ENCODE data around the gene SLC15A1. TPM values are rescaled to one million over a fixed set of nuclear protein-coding genes. Genes with fewer than 3 reads are reported as not detected.

SLC15A1 gene
- total RNA-seq, 2 donors from 2014 or later, result not detected

DNA sequence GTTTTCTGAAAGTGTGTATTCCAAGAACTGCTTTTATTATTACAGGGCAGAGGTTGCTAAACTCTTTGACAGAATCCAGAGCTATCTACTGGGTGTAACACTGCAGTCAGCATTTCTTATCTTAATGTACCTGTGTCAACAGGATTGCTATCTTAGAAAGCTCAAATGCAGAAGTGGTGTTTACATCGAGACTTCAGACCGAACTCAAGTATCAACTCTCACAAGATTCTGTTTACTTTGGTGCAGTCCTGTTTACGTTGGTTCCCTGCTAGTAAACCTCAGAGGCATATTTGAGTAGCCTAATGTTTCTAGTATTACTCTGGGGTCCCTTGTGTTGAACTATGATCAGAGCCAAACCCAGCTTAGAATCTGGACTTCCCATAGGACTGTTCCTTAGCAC lies 20.5 kb downstream of the SLC15A1 start:
- H3K27me3 Mint-ChIP-seq (ENCODE audit: low read depth), result peaks cover 6% of the 10 kb centered on the region
- ATAC-seq (replicated peaks in 1 of 2) (no peak), DNase-seq (no peak)
- peaks cover 0 to 2% of the 10 kb centered on the region in 2 donors for H3K9me3 Mint-ChIP-seq
- H3K36me3 Mint-ChIP-seq (ENCODE audit: insufficient read depth in 2 of 2), result no peaks in the 10 kb centered on the region
- no peaks in the 10 kb centered on the region for H3K4me1 Mint-ChIP-seq (ENCODE audit: low read depth)
- H3K27ac Mint-ChIP-seq, result no peak overlapping the region
- no peak overlapping the region for H3K4me3 Mint-ChIP-seq

DNA sequence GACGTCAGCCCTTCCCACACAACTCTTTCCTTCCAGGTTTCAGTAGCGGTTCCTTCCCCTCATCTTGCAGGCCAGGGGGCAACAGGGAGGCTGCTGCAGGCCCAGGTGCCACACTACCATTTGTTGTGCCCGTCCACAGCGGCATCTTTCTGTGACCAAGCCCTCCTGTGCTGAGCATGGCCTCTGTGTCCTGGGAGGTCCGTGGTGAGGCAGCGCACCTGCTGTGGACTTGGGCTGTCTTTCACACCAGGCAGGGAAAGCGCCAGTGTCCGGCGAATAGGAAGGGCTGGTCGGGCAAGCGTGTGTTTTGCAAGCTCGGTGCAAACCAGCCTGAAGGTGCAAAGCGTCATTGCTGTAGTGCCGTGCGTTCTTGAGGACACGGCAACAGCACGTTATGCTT lies 21.4 kb downstream of the SLC15A1 start:
- ATAC-seq (replicated peaks in 1 of 2), result no peak
- H3K9me3 Mint-ChIP-seq, result peaks cover 0 to 2% of the 10 kb centered on the region in 2 donors

DNA sequence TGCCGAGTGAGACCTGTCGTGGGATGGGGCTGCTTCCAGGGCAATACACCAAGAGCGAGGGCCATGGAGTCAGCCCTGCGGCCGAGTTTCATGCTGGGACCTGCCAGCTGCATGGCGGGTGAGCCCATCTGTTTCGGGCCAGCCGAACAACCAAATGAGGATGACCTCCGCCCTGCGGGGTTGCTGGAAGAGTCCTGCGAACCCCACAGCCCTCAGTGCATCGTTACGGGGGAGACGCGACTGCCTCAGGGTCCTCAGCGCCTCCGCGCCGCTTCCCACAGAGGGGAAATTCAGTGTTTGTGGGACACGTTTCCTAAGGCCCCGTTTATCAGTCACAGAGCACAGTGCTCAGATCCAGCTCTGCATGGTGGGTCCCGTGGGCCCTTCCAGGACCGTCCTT lies 22.0 kb downstream of the SLC15A1 start:
- Mint-ChIP-seq H3K27me3 (ENCODE audit: low read depth) (peaks cover 6% of the 10 kb centered on the region), H3K27ac (no peak overlapping the region), H3K4me3 (no peak overlapping the region), H3K4me1 (ENCODE audit: low read depth) (no peaks in the 10 kb centered on the region), H3K36me3 (ENCODE audit: insufficient read depth in 2 of 2) (no peaks in the 10 kb centered on the region), H3K9me3 (no peaks in the 10 kb centered on the region)
- DNase-seq (no peak), ATAC-seq (replicated peaks in 1 of 2) (no peak)

More for the DNA sequence above, 21.4 kb downstream of the SLC15A1 start:
- peaks cover 6% of the 10 kb centered on the region for H3K27me3 Mint-ChIP-seq (ENCODE audit: low read depth)
- no peak for DNase-seq
- H3K36me3 Mint-ChIP-seq (ENCODE audit: insufficient read depth in 2 of 2), result no peaks in the 10 kb centered on the region
- no peaks in the 10 kb centered on the region for H3K4me1 Mint-ChIP-seq (ENCODE audit: low read depth)
- H3K27ac Mint-ChIP-seq, result no peak overlapping the region
- H3K4me3 Mint-ChIP-seq, result no peak overlapping the region

DNA sequence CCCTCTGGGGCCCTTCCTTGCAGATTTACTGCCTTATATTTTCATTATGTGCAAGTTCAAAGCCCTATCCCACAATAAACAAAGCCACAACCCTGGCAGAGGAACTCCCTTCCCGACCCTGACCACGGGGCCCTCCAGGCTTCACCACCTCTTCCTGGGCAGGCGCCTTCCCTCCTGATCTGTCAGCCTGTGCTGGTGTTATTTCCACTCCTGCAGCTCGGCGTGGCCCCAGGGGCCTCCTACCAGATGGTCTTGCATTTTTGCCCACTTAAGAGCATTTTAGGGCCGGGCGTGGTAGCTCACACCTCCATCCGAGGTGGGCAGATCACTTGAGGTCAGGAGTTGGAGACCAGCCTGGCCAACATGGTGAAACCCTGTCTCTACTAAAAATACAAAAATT lies 22.8 kb downstream of the SLC15A1 start:
- H3K27ac Mint-ChIP-seq, result no peak overlapping the region
- no peaks in the 10 kb centered on the region for H3K4me1 Mint-ChIP-seq (ENCODE audit: low read depth)
- H3K27me3 Mint-ChIP-seq (ENCODE audit: low read depth), result peaks cover 6% of the 10 kb centered on the region
- H3K36me3 Mint-ChIP-seq (ENCODE audit: insufficient read depth in 2 of 2), result no peaks in the 10 kb centered on the region
- no peak overlapping the region for H3K4me3 Mint-ChIP-seq
- no peak for DNase-seq
- H3K9me3 Mint-ChIP-seq, result no peaks in the 10 kb centered on the region
- no peak for ATAC-seq (replicated peaks in 1 of 2)

DNA sequence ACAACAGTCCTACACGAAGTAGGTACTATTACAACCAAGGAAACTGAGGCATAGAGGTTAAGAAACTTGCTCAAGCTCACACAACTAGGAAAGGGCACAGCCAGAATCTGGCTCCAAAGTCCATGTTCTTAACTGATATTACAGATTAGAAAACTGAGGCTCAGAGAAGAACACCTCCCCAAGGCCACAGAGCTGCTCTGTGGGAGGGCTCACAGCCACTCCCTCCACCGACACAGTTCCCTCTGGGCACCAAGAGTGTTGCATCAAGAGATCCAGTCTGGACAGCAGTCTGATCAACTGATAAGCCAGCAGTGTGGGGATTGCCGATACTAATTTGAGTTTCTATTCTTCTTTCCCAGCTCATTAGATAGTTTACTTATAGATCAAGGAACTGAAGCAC lies 29.5 kb downstream of the SLC15A1 start:
- Mint-ChIP-seq H3K27ac (no peak overlapping the region), H3K9me3 (no peaks in the 10 kb centered on the region), H3K4me3 (no peak overlapping the region), H3K27me3 (ENCODE audit: low read depth) (peaks cover 6% of the 10 kb centered on the region), H3K36me3 (ENCODE audit: insufficient read depth in 2 of 2) (no peaks in the 10 kb centered on the region), H3K4me1 (ENCODE audit: low read depth) (no peaks in the 10 kb centered on the region)
- ATAC-seq (replicated peaks in 1 of 2) (no peak), DNase-seq (no peak)

DNA sequence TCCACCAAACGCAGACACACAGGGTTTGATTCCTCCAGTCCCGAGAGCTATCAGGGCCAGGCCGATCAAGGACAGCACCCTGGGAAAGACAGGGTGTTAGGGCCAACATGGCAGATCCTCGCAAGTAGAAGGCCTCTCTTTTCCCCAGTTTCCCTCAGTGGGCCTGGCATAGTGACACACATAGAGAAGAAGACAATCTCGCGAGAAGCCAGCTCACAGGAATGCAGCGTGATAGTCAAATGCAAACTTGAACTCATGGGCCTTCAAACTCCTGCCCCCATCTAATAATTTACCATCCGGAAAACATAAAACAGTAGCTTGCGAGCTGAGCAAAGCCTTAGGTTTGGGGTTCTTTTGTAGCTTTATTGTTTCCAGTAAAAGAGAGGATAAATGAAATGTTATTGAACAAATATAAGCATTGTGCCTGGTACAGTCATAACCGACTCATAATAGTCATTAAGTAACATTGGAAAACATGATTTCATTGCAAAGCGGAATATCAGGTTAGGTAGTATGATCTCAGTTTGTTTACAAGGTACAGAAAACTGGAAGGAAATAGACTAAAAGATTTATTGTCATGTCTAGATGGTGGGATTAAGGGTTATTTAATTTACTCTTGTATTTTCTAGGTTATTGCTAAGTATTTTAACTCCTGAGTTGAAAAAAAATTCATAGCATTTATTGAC lies 30.5 kb downstream of the SLC15A1 start:
- no peak for DNase-seq
- Mint-ChIP-seq H3K4me1 (ENCODE audit: low read depth) (no peaks in the 10 kb centered on the region), H3K4me3 (no peak overlapping the region), H3K36me3 (ENCODE audit: insufficient read depth in 2 of 2) (no peaks in the 10 kb centered on the region), H3K9me3 (no peaks in the 10 kb centered on the region), H3K27me3 (ENCODE audit: low read depth) (no peaks in the 10 kb centered on the region), H3K27ac (no peak overlapping the region)
- no peak for ATAC-seq (replicated peaks in 1 of 2)

DNA sequence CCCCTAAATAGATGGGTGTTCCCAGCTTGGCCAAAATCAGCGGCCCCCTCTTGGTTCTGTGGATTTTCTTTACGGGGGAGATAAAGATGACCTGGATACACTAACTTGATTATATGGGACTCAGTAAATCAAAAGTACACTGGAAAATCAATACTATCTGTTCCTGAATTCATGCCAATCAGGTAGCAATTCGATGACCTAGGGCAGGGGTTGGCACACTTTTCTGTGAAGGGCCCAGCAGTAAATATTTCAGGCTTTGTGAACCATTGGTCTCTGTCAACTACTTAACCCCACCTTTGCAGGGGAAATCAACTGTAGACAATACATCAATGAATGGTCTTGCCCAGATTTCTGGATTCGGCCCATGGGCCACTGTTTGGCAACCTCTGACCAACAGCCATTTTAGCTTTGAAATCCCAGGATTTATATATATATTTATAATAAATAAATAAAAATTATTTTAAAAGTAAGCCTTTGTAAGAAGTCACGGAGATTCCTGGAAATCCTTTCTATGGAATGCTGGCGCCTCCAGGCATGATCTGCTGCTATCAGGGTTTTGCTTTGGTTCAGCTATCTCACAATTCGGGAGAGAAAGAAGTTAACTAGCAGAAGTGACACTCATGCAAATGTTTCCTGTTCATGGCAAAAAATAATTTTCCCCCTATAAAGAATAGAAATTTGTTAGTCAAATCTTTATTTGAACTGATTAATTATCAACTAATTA lies 32.8 kb downstream of the SLC15A1 start:
- ATAC-seq (replicated peaks in 1 of 2) (no peak), DNase-seq (no peak)
- Mint-ChIP-seq H3K4me1 (ENCODE audit: low read depth) (no peaks in the 10 kb centered on the region), H3K27me3 (ENCODE audit: low read depth) (no peaks in the 10 kb centered on the region), H3K27ac (no peak overlapping the region), H3K36me3 (ENCODE audit: insufficient read depth in 2 of 2) (no peaks in the 10 kb centered on the region), H3K4me3 (no peak overlapping the region), H3K9me3 (no peaks in the 10 kb centered on the region)

DNA sequence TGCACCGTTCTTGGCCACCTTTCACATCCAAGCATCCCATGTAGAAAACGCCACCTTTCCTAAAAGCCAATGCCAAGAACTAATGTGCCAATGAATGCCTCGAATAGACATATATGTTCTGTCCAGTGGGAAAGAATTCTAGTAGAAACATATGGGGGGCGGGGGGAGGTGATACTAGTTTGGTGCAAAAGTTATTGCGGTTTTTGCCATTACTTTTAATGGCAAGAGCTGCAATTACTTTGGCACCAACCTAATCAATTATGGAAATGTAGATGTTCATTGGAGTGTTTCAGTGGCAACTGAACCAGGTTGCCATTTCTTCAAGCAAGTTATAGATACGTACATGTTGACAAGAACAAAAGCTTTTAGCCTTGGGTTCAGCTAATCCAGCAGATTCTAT lies 34.6 kb downstream of the SLC15A1 start:
- H3K36me3 Mint-ChIP-seq (ENCODE audit: insufficient read depth in 2 of 2), result no peaks in the 10 kb centered on the region
- H3K4me3 Mint-ChIP-seq, result no peak overlapping the region
- no peaks in the 10 kb centered on the region for H3K27me3 Mint-ChIP-seq (ENCODE audit: low read depth)
- no peaks in the 10 kb centered on the region for H3K4me1 Mint-ChIP-seq (ENCODE audit: low read depth)
- no peak overlapping the region for H3K27ac Mint-ChIP-seq
- DNase-seq, result no peak
- H3K9me3 Mint-ChIP-seq, result no peaks in the 10 kb centered on the region
- no peak for ATAC-seq (replicated peaks in 1 of 2)

DNA sequence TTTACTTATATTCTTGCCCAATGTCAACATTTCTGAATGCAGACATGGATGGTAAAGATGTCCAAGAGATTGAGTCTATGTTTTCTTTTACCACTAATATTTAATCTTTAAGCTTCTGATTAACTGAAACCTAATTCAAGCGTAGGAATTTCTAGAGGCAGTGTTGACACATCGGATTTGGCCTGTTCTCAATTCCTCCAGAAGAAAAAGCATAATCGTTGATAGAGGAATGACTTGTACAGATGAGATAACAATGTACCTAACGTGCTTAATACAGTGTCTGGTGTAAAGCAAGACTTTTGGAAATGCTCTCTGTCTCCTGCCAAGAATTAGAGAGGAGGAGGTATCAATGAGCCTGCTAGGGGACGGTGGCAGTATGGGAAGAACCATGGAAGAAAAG lies 35.2 kb downstream of the SLC15A1 start:
- no peak overlapping the region for H3K4me3 Mint-ChIP-seq
- ATAC-seq (replicated peaks in 1 of 2), result no peak
- H3K27me3 Mint-ChIP-seq (ENCODE audit: low read depth), result no peaks in the 10 kb centered on the region
- DNase-seq, result no peak
- no peaks in the 10 kb centered on the region for H3K4me1 Mint-ChIP-seq (ENCODE audit: low read depth)
- H3K27ac Mint-ChIP-seq, result no peak overlapping the region
- no peaks in the 10 kb centered on the region for H3K36me3 Mint-ChIP-seq (ENCODE audit: insufficient read depth in 2 of 2)
- no peaks in the 10 kb centered on the region for H3K9me3 Mint-ChIP-seq

DNA sequence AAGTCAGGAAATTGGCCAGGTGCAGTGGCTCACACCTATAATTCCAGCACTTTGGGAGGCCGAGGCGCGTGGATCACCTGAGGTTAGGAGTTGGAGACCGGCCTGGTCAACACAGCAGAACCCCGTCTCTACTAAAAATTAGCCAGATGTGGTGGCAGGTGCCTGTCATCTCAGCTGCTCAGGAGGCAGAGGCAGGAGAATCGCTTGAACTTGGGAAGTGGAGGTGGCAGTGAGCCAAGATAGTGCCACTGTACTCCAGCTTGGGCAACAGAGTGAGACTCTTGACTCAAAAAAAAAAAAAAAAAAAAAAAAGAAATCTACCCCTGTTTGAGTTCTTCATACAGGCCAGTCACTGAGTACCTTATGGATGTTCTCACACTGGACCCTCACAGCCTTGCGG lies 42.0 kb downstream of the SLC15A1 start:
- Mint-ChIP-seq H3K4me1 (ENCODE audit: low read depth) (peaks cover 16% of the 10 kb centered on the region), H3K27me3 (ENCODE audit: low read depth) (peaks cover 30% of the 10 kb centered on the region), H3K9me3 (peaks cover 6 to 9% of the 10 kb centered on the region in 2 donors), H3K4me3 (no peak overlapping the region), H3K27ac (no peak overlapping the region), H3K36me3 (ENCODE audit: insufficient read depth in 2 of 2) (peaks cover 0 to 5% of the 10 kb centered on the region in 2 donors)
- ATAC-seq (replicated peaks in 1 of 2), result no peak
- DNase-seq, result no peak

DNA sequence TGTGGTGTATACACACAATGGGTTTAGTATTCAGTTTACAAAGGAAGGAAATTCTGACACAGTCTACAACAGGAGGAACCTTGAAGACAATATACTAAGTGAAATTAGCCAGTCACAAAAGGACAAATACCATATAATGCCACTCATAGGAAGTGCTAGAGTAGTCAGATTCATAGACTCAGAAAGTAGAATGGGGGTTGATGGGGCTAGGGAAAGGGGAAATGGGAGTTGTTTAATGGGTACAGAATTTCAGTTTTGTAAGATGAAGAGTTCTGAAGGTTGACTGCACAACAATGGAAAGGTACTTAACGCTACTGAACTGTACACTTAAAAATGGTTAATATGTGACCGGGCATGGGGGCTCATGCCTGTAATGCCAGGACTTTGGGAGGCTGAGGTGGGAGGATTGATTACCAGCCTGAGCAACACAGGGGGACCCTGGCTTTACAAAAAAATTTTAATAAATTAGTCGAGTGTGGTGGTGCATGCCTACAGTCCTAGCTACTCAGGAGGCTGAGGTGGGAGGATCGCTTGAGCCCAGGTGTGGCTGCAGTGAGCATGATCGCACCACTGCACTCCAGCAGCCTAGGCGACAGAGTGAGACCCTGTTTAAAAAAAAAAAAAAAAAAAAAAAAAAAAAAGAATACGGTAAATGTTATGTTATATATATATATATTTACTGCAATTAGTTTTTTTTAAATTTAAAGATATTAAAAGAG lies 45.0 kb downstream of the SLC15A1 start:
- peaks cover 0 to 5% of the 10 kb centered on the region in 2 donors for H3K36me3 Mint-ChIP-seq (ENCODE audit: insufficient read depth in 2 of 2)
- DNase-seq (no peak), ATAC-seq (replicated peaks in 1 of 2) (no peak)
- H3K4me3 Mint-ChIP-seq, result no peak overlapping the region
- peaks cover 16% of the 10 kb centered on the region for H3K4me1 Mint-ChIP-seq (ENCODE audit: low read depth)
- H3K9me3 Mint-ChIP-seq, result peaks cover 6 to 9% of the 10 kb centered on the region in 2 donors
- H3K27ac Mint-ChIP-seq, result no peak overlapping the region
- H3K27me3 Mint-ChIP-seq (ENCODE audit: low read depth), result peaks cover 35% of the 10 kb centered on the region

DNA sequence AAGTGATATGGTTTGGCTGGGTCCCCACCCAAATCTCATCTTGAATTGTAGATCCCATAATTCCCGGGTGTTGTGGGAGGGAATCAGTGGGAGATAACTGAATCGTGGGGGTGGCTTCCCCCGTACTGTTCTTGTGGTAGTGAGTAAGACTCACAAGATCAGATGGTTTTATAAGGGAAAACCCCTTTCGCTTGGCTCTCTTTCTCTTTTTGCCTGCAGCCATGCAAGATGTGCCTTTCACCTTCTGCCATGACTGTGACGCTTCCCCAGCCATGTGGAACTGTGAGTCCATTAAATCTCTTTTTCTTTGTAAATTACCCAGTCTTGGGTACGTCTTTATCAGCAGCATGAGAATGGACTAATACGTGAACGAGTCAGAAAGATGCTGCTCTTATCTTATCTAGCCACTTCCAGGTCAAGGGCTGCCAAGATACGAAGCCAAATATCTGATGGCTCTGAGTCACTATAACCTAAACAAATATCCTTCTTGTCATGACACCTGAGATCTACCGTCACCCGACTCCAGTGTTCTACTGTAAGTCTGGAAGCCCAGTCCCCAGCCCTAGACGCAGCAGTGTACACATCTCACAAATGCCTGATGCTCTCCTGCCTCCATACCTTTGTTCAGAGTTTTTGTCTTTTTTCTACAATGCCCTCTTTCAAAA lies 45.9 kb downstream of the SLC15A1 start:
- Mint-ChIP-seq H3K36me3 (ENCODE audit: insufficient read depth in 2 of 2) (peaks cover 0 to 5% of the 10 kb centered on the region in 2 donors), H3K27me3 (ENCODE audit: low read depth) (peaks cover 40% of the 10 kb centered on the region), H3K27ac (no peak overlapping the region), H3K9me3 (peaks cover 6 to 9% of the 10 kb centered on the region in 2 donors), H3K4me1 (ENCODE audit: low read depth) (peaks cover 16% of the 10 kb centered on the region), H3K4me3 (no peak overlapping the region)
- ATAC-seq (replicated peaks in 1 of 2) (no peak), DNase-seq (no peak)

DNA sequence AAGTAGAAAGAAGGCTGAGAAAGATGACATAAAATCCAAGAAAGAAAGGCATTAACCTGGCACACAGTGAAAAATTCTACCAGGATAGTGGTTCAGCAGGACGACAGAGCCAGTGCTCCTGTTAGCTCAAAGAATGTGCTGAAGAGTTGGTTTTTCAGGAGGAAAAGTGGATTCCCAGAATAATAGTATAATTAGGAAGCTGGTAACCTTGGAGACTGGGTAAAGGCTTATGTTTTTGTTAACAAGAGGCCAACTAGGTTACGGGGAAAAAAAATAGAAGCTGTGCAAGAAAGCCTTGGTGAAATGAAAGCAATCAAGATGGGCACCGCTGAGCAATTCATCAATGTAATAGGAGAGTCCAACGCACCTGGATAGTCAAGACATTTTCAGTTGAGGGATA lies 54.7 kb downstream of the SLC15A1 start:
- H3K36me3 Mint-ChIP-seq (ENCODE audit: insufficient read depth in 2 of 2), result no peaks in the 10 kb centered on the region
- peaks cover 28% of the 10 kb centered on the region for H3K27me3 Mint-ChIP-seq (ENCODE audit: low read depth)
- ATAC-seq (replicated peaks in 1 of 2), result no peak
- DNase-seq, result no peak
- H3K27ac Mint-ChIP-seq, result no peak overlapping the region
- no peaks in the 10 kb centered on the region for H3K9me3 Mint-ChIP-seq
- H3K4me3 Mint-ChIP-seq, result no peak overlapping the region
- no peaks in the 10 kb centered on the region for H3K4me1 Mint-ChIP-seq (ENCODE audit: low read depth)

All from activated T-cell treated with anti-CD3 and anti-CD28 coated beads, Interleukin-2, amount 50 U/mL, for 72 hours (primary cell).